GM21786 (cell line): ENCODE data around the gene FOXE1.

Experiments
- ATAC-seq: cut with Tn5 transposase; IDR thresholded peaks from one replicate; pipeline ENCODE4 v1.9.1; 2021; ENCODE audit not compliant: unreplicated experiment

Gene FOXE1

GRCh38 chr9:97848215-97848479 lies 4.9 kb upstream of the FOXE1 start:
- ATAC-seq: no peak

GRCh38 chr9:97848480-97849237 lies 4.4 kb upstream of the FOXE1 start:
- ATAC-seq: no peak

- ATAC-seq: no peak
These were observed 3.0 kb upstream of the FOXE1 start for GRCh38 chr9:97849980-97850379.

GRCh38 chr9:97850746-97851445 lies 2.1 kb upstream of the FOXE1 start:
- no peak for ATAC-seq

- no peak for ATAC-seq
These were observed 1.6 kb upstream of the FOXE1 start for GRCh38 chr9:97851446-97851883.

- ATAC-seq: no peak
These were observed 1.0 kb upstream of the FOXE1 start for GRCh38 chr9:97852001-97852398.

GRCh38 chr9:97852399-97853055 lies 499 bp upstream of the FOXE1 start:
- no peak for ATAC-seq

- no peak for ATAC-seq
These were observed 1.0 kb downstream of the FOXE1 start for GRCh38 chr9:97853844-97854695.

GRCh38 chr9:97854696-97855485 lies 1.9 kb downstream of the FOXE1 start:
- ATAC-seq: no peak

- ATAC-seq: no peak
These were observed 2.5 kb downstream of the FOXE1 start for GRCh38 chr9:97855486-97855875.

- no peak for ATAC-seq
These were observed 2.9 kb downstream of the FOXE1 start for GRCh38 chr9:97855899-97856298.

GRCh38 chr9:97856857-97857605 lies 4.0 kb downstream of the FOXE1 start:
- no peak for ATAC-seq

- ATAC-seq: no peak
These were observed 4.8 kb downstream of the FOXE1 start for GRCh38 chr9:97857606-97858392.

- ATAC-seq: no peak
These were observed 5.3 kb downstream of the FOXE1 start for GRCh38 chr9:97858393-97858713.

- ATAC-seq: no peak
These were observed 5.8 kb downstream of the FOXE1 start for GRCh38 chr9:97858826-97859225.

GRCh38 chr9:97859346-97859745 lies 6.3 kb downstream of the FOXE1 start:
- ATAC-seq: no peak

GRCh38 chr9:97860451-97861147 lies 7.6 kb downstream of the FOXE1 start:
- no peak for ATAC-seq

GRCh38 chr9:97861148-97861475 lies 8.1 kb downstream of the FOXE1 start:
- ATAC-seq: no peak

GRCh38 chr9:97863314-97863713 lies 10.3 kb downstream of the FOXE1 start:
- ATAC-seq: no peak
